ENCODE results near the gene SHISAL2B. TPM values are rescaled to one million over a fixed set of nuclear protein-coding genes. Genes with fewer than 3 reads are reported as not detected.

SHISAL2B gene
- total and polyA plus RNA-seq, 9 donors: 1.5 TPM; not detected in 8

- WGBS, 3 donors: 24 to 36% (median 29%) methylated on average over 2 of the region's 2 CpGs
- no peak for DNase-seq
- no peak for TF ChIP-seq POLR2A (IDR thresholded peaks at IDR 0.05)
- no peak for TF ChIP-seq CTCF (IDR thresholded peaks at IDR 0.05)
- TF ChIP-seq EP300 (IDR thresholded peaks at IDR 0.05): no peak
- H3K36me3 ChIP-seq: no peaks in the 10 kb centered on the region
- H3K4me1 ChIP-seq (ENCODE audit: insufficient read depth): peaks cover 5% of the 10 kb centered on the region
- no peak overlapping the region for H3K4me3 ChIP-seq
- H3K27me3 ChIP-seq: no peaks in the 10 kb centered on the region
- no peaks in the 10 kb centered on the region for H3K9me3 ChIP-seq
- intact Hi-C loops (cut with DNase I): no loop called here
- H3K27ac ChIP-seq: no peak overlapping the region
These were observed 25.1 kb upstream of the SHISAL2B start for GRCh38 chr5:64665243-64665642.

- Histone ChIP-seq H3K36me3 (no peaks in the 10 kb centered on the region), H3K27ac (no peak overlapping the region), H3K9me3 (no peaks in the 10 kb centered on the region), H3K27me3 (no peaks in the 10 kb centered on the region), H3K4me3 (no peak overlapping the region), H3K4me1 (ENCODE audit: insufficient read depth) (peaks cover 5% of the 10 kb centered on the region)
- intact Hi-C loops (cut with DNase I): no loop called here
- no peak for TF ChIP-seq POLR2A (IDR thresholded peaks at IDR 0.05)
- TF ChIP-seq CTCF (IDR thresholded peaks at IDR 0.05): no peak
- no peak for TF ChIP-seq EP300 (IDR thresholded peaks at IDR 0.05)
- no peak for DNase-seq
- 17 to 34% (median 30%) methylated on average over 1 of the region's 1 CpG for WGBS, 3 donors
These were observed 24.2 kb upstream of the SHISAL2B start for GRCh38 chr5:64666078-64666477.

DNA sequence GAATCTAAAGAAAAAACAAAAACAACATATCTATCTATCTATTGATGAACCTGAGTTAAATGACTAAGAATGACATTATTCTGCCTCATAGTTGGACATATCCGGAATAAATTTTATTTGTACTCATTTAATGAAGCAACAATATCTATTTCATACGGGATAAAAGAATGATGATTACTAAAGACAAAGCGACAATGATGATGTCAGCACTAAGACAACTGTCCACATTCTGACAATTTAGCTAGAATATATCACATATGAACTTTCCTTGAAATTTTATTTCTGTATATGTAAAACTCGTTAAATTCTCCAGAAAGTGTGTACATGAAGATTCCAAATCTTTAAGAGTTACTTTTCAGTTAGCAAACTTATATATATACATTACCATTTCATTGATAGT lies 23.2 kb upstream of the SHISAL2B start:
- 93 to 96% (median 94%) methylated on average over 4 of the region's 4 CpGs for WGBS, 3 donors
- Histone ChIP-seq H3K27me3 (no peaks in the 10 kb centered on the region), H3K9me3 (no peaks in the 10 kb centered on the region), H3K4me1 (ENCODE audit: insufficient read depth) (peaks cover 5% of the 10 kb centered on the region), H3K27ac (no peak overlapping the region), H3K4me3 (no peak overlapping the region), H3K36me3 (no peaks in the 10 kb centered on the region)
- intact Hi-C loops (cut with DNase I): no loop called here
- TF ChIP-seq CTCF (IDR thresholded peaks at IDR 0.05): no peak
- TF ChIP-seq POLR2A (IDR thresholded peaks at IDR 0.05): no peak
- no peak for TF ChIP-seq EP300 (IDR thresholded peaks at IDR 0.05)
- no peak for DNase-seq

GRCh38 chr5:64670277-64670676 lies 20.0 kb upstream of the SHISAL2B start:
- DNase-seq: no peak
- WGBS, 3 donors: 89 to 96% (median 93%) methylated on average over 1 of the region's 1 CpG
- Histone ChIP-seq H3K36me3 (no peaks in the 10 kb centered on the region), H3K27me3 (no peaks in the 10 kb centered on the region), H3K4me1 (ENCODE audit: insufficient read depth) (peaks cover 5% of the 10 kb centered on the region), H3K9me3 (no peaks in the 10 kb centered on the region), H3K27ac (no peak overlapping the region), H3K4me3 (no peak overlapping the region)
- intact Hi-C loops (cut with DNase I): no loop called here
- TF ChIP-seq EP300 (IDR thresholded peaks at IDR 0.05): no peak
- TF ChIP-seq POLR2A (IDR thresholded peaks at IDR 0.05): no peak
- TF ChIP-seq CTCF (IDR thresholded peaks at IDR 0.05): no peak

GRCh38 chr5:64671678-64672077 lies 18.6 kb upstream of the SHISAL2B start:
- H3K9me3 ChIP-seq: no peaks in the 10 kb centered on the region
- DNase-seq: no peak
- H3K27ac ChIP-seq: no peak overlapping the region
- no peaks in the 10 kb centered on the region for H3K4me1 ChIP-seq (ENCODE audit: insufficient read depth)
- H3K4me3 ChIP-seq: no peak overlapping the region
- intact Hi-C loops (cut with DNase I): no loop called here
- WGBS, 3 donors: 83 to 88% (median 86%) methylated on average over 3 of the region's 3 CpGs
- no peak for TF ChIP-seq CTCF (IDR thresholded peaks at IDR 0.05)
- TF ChIP-seq EP300 (IDR thresholded peaks at IDR 0.05): no peak
- no peak for TF ChIP-seq POLR2A (IDR thresholded peaks at IDR 0.05)
- H3K27me3 ChIP-seq: no peaks in the 10 kb centered on the region
- H3K36me3 ChIP-seq: no peaks in the 10 kb centered on the region

All from ovary (tissue), 9 donors.